KMS-11 (cell line): ENCODE results near the gene R3HDM2.

Experiments used
- H2AFZ ChIP-seq: fragments of 200-600 bp; sonication (generic); 2 replicates; pipeline ENCODE4 v1.6.1; 2016; ENCODE audit warnings: antibody characterized with exemption, mixed run types, low read depth
- H3K27ac ChIP-seq: fragments of 200-600 bp; sonication (generic); 2 replicates; pipeline ENCODE4 v1.6.1; 2016; ENCODE audit warnings: mild to moderate bottlenecking, mixed run types
- H3K27me3 ChIP-seq: fragments of 200-600 bp; sonication (generic); 2 replicates; pipeline ENCODE4 v1.6.1; 2017; ENCODE audit warnings: mild to moderate bottlenecking, low read depth, mixed run types, moderate library complexity; ENCODE audit not compliant: insufficient read depth
- H3K36me3 ChIP-seq: fragments of 200-600 bp; sonication (generic); 2 replicates; pipeline ENCODE4 v1.6.1; 2017; ENCODE audit warnings: mild to moderate bottlenecking, mixed run types; ENCODE audit not compliant: insufficient read depth
- H3K4me1 ChIP-seq: fragments of 200-600 bp; sonication (generic); 2 replicates; pipeline ENCODE4 v1.6.1; 2016; ENCODE audit warnings: mild to moderate bottlenecking, low read depth, mixed run types; ENCODE audit not compliant: poor library complexity, severe bottlenecking
- H3K4me2 ChIP-seq: fragments of 200-600 bp; sonication (generic); 2 replicates; pipeline ENCODE4 v1.7.0; 2016; ENCODE audit warnings: mild to moderate bottlenecking, mixed run types
- H3K4me3 ChIP-seq: fragments of 200-600 bp; sonication (generic); IDR thresholded peaks from 2 replicates; pipeline ENCODE4 v1.6.1; 2017; ENCODE audit warnings: low read depth, low read length, mixed read lengths; ENCODE audit not compliant: insufficient read depth
- H3K79me2 ChIP-seq: fragments of 200-600 bp; sonication (generic); 2 replicates; pipeline ENCODE4 v1.6.1; 2016; ENCODE audit warnings: low read depth, mixed run types; ENCODE audit not compliant: insufficient read depth
- H3K9ac ChIP-seq: fragments of 200-600 bp; sonication (generic); 2 replicates; pipeline ENCODE4 v1.6.1; 2016; ENCODE audit warnings: mild to moderate bottlenecking, mixed run types
- H4K20me1 ChIP-seq: fragments of 200-600 bp; sonication (generic); 2 replicates; pipeline ENCODE4 v1.6.1; 2016; ENCODE audit warnings: mild to moderate bottlenecking, mixed run types; ENCODE audit not compliant: insufficient read depth
- CTCF ChIP-seq: fragments of 200-600 bp; sonication (generic); conservative IDR thresholded peaks from 2 replicates; pipeline ENCODE4 v1.6.1; 2017; ENCODE audit warnings: low read depth, mild to moderate bottlenecking, antibody characterized with exemption, low read length, moderate library complexity, mixed read lengths

R3HDM2 gene

DNA sequence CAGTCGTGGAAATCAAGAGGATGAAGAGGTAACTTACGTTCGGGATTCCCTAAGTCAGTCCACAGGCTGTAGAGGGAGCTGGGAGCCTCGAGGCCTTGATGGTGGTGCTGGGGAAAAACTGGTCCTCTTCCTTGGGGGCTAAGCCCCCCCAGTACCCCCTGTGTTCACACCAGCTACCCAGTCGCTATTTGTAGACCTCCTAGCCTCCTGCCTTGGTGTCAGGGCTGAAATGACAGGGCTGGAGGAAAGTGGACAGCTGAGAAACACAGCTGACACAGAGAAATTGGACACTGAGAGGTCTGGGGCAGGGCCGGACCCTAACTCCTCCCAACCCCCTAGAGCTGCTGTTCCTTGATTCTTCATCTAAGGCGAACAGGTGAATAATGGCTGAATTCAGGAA lies 179.9 kb downstream of the R3HDM2 start, which contains the start of gene STAC3:
STAC3 (minus strand) TSS at position 232 of the 400 bp plus-strand sequence. CDS start 1,551 bp downstream, outside the sequence.
- Histone ChIP-seq H2AFZ (no peak within 1 kb of the TSS), H3K4me3 (no peak within 1 kb of the TSS), H4K20me1 (no peaks in the 10 kb centered on the region), H3K27me3 (no peaks in the 10 kb centered on the region; the same call in 1 of the 2 replicates), H3K4me2 (no peak within 1 kb of the TSS), H3K9ac (no peak within 1 kb of the TSS), H3K36me3 (no peaks in the 10 kb centered on the region), H3K27ac (no peak within 1 kb of the TSS), H3K79me2 (no peaks in the 10 kb centered on the region), H3K4me1 (no peaks in the 10 kb centered on the region)
- TF ChIP-seq CTCF: no peak

DNA sequence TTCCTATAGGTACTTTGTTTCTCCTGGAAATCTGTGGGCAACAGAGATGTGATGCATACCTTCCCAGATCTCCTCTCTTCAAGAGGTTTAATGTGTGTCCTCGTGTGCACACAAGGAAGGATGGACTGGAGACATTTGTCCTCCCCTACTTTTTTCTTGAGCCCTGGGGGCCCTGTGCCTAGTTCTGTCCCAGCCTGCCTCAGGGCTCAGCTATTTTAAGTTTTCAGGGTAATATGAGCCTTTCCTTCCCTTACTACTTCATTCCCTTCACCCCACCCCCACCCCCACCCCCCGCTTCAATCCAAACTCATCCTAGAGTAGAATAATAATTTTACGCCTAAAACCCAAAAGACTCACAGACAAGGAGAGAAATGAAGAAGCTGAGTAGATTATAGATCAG lies 180.3 kb downstream of the R3HDM2 start:
- no peaks in the 10 kb centered on the region for H3K4me1 ChIP-seq
- no peak overlapping the region for H3K4me3 ChIP-seq
- H3K27me3 ChIP-seq: no peaks in the 10 kb centered on the region; the same call in 1 of the 2 replicates
- no peaks in the 10 kb centered on the region for H3K36me3 ChIP-seq
- no peak overlapping the region for H3K27ac ChIP-seq
- no peaks in the 10 kb centered on the region for H3K79me2 ChIP-seq
- no peak overlapping the region for H2AFZ ChIP-seq
- H3K9ac ChIP-seq: no peak overlapping the region
- no peak for TF ChIP-seq CTCF
- H3K4me2 ChIP-seq: no peak overlapping the region
- no peaks in the 10 kb centered on the region for H4K20me1 ChIP-seq

DNA sequence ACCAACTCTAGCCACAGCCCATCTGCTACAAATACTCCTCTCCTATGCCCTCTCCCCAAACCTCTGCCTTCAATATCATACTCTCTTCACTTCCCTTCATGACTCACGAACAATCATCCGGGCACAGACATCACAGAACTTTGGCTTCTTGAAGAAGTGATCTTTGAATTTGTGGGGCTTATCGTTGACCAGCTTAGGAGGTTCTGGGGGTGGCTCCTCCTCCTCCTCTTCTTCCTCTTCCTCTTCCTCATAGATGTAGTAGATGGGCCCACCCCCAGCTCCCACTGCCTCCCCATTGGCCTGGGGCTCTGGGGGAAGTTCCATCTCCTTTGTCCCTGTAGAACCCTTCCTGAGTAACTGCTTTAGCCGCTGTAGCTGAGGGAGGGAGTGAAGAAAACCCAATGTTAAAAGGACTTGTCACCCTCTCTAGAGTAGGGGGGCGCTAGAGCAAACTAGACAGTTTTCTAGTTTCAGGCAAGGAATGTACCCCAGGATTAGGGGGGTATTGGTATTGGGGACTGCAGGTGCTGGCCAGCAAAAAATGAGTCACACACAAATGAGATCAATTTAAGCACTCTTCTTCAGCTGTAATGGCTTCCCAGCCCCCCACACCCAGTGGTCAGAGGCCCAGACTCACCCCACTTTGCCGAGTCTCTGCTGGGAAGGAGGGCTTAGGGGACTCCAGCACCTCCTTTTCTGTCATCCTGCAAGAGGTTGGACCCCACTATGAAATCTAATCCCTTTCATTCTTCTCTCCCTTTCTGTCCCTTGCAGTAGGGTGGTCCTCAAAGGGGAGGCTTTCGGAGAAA lies 181.7 kb downstream of the R3HDM2 start:
- Histone ChIP-seq H3K27ac (no peak overlapping the region), H3K9ac (no peak overlapping the region), H3K27me3 (peaks cover 10% of the 10 kb centered on the region), H3K79me2 (no peaks in the 10 kb centered on the region), H4K20me1 (no peaks in the 10 kb centered on the region), H2AFZ (no peak overlapping the region), H3K4me3 (no peak overlapping the region), H3K36me3 (no peaks in the 10 kb centered on the region), H3K4me2 (no peak overlapping the region), H3K4me1 (no peaks in the 10 kb centered on the region)
- no peak for TF ChIP-seq CTCF

DNA sequence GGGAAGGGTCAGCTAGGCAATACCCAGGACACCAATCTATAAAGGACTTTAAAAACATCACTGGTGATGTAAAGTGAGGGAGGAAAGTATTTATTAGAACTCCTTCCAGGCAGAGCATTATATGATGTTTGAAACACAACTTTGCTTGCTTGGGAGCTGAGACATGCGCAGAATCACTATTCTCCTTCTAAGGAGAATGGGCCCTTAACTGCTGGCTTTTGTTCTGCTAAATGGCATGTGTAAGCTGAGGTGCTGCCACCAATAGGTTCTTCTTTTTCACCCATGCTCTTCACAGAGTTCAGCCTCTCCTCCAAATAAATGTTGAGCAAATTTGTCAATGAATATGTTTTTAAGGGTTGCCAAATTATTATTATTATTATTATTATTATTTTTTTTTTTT lies 183.8 kb downstream of the R3HDM2 start:
- Histone ChIP-seq H3K27ac (no peak overlapping the region), H3K4me3 (no peak overlapping the region), H3K4me1 (peaks cover 14% of the 10 kb centered on the region), H3K27me3 (peaks cover 23% of the 10 kb centered on the region), H3K9ac (no peak overlapping the region), H3K79me2 (no peaks in the 10 kb centered on the region), H3K4me2 (no peak overlapping the region), H2AFZ (no peak overlapping the region), H3K36me3 (no peaks in the 10 kb centered on the region), H4K20me1 (no peaks in the 10 kb centered on the region)
- TF ChIP-seq CTCF: no peak
